Measurements from ENCODE around the gene TOMM70.

GRCh38 chr3:100424261-100424660, 23.4 kb upstream of the TOMM70 start:
- TF ChIP-seq CTCF (IDR thresholded peaks at IDR 0.05) (no peak), POLR2AphosphoS5 (IDR thresholded peaks at IDR 0.05) (no peak), POLR2A (IDR thresholded peaks at IDR 0.05) (no peak), EP300 (IDR thresholded peaks at IDR 0.05) (no peak)
